ENCODE measurements around the gene MXD4. TPM values are rescaled to one million over a fixed set of nuclear protein-coding genes. Genes with fewer than 3 reads are reported as not detected.

The MXD4 gene
- total RNA-seq, 1 experiment from 2014 or later = 22.0 TPM

DNA sequence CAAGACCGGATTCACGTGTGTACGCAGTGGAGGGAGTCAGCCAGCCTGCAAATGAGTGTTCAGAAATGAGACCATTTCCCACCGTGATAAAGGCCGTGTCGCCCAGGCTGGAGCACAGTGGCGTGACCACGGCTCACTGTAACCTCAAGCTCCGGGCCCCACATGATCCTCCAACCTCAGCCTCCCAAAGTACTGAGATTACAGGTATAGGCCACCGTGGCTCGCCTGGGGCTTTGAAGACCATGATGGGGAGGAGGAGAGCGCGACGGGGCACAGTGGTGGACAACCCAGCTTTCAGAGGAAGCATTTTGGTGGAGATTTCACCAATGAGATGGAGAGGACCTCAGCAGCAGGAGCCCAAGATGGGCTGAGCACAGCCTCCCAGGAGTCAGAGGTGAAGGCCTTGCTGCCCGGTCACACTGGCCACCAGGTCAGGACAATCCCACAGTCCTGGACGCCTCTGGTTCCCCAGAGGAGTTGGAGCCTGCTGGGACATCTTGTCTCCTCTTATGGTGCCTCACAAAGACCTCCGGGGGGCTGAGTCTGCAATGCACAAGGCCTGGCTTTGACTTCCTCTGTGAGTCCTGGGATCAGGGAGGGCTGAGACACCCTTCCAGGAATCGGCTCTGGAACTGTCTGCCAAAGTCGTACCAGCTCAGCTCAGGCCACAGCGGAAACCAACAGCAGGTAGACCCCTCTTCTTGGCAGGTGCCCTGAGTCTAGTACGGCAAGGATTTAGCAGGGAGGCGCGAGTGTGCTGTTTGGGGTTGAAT, 22.4 kb upstream of the MXD4 start:
- no peak overlapping the region for H3K9ac ChIP-seq (ENCODE audit: low read length)
- no TSS peak for BruUV-seq (replicated peaks)
- H4K20me1 ChIP-seq (ENCODE audit: insufficient read depth) = no peaks in the 10 kb centered on the region
- POLR2A ChIA-PET = no interaction called here
- H2AFZ ChIP-seq (ENCODE audit: low read depth, low read length, poor library complexity, severe bottlenecking) = no peak overlapping the region
- H3K27me3 ChIP-seq (ENCODE audit: insufficient read depth, low read length) = no peaks in the 10 kb centered on the region
- ATAC-seq (no peak), DNase-seq (ENCODE audit: low read depth, low spot score) (no peak)
- H3K27ac ChIP-seq (ENCODE audit: low read depth, low read length) = no peak overlapping the region
- H3K4me1 ChIP-seq (ENCODE audit: control insufficient read depth in 1 of 2, insufficient read depth in 2 of 2, low read length in 2 of 2) = peaks cover 0 to 9% of the 10 kb centered on the region in 2 experiments; a peak in 2 of 4 replicates
- H3K36me3 ChIP-seq (ENCODE audit: control insufficient read depth in 1 of 2, insufficient read depth in 2 of 2, low read length in 2 of 2) = no peaks in the 10 kb centered on the region
- CTCF ChIA-PET = no interaction called here
- H3K79me2 ChIP-seq (ENCODE audit: insufficient read depth, low read length) = no peaks in the 10 kb centered on the region
- intact Hi-C loops (cut with micrococcal nuclease) = no loop called here
- RAD21 ChIA-PET (ENCODE audit: low non-redundant PET in 1 of 2, low total read pairs in 2 of 2, uncharacterized antibody in 2 of 2, unreplicated experiment in 2 of 2) = no interaction called here
- H3K9me2 ChIP-seq (ENCODE audit: insufficient read depth) = no peaks in the 10 kb centered on the region
- no peak overlapping the region for H3K4me3 ChIP-seq (replicated peaks in 1 of 2; ENCODE audit: low read depth in 1 of 2, low read length in 2 of 2)
- H3K4me2 ChIP-seq (ENCODE audit: low read length) = no peak overlapping the region
- TF ChIP-seq POLR2A (IDR thresholded peaks at IDR 0.05; ENCODE audit: borderline replicate concordance, extremely low read depth, insufficient read depth, insufficient read length) = no peak
- no peak for TF ChIP-seq FOSL1 (IDR thresholded peaks at IDR 0.05; ENCODE audit: low read depth)
- TF ChIP-seq ZFX (IDR thresholded peaks at IDR 0.05) = no peak
- no peak for TF ChIP-seq CBX3 (IDR thresholded peaks at IDR 0.05; ENCODE audit: low read depth)
- TF ChIP-seq, protein P1, sequence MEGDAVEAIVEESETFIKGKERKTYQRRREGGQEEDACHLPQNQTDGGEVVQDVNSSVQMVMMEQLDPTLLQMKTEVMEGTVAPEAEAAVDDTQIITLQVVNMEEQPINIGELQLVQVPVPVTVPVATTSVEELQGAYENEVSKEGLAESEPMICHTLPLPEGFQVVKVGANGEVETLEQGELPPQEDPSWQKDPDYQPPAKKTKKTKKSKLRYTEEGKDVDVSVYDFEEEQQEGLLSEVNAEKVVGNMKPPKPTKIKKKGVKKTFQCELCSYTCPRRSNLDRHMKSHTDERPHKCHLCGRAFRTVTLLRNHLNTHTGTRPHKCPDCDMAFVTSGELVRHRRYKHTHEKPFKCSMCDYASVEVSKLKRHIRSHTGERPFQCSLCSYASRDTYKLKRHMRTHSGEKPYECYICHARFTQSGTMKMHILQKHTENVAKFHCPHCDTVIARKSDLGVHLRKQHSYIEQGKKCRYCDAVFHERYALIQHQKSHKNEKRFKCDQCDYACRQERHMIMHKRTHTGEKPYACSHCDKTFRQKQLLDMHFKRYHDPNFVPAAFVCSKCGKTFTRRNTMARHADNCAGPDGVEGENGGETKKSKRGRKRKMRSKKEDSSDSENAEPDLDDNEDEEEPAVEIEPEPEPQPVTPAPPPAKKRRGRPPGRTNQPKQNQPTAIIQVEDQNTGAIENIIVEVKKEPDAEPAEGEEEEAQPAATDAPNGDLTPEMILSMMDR (IDR thresholded peaks at IDR 0.05 in 2 of 3, conservative IDR thresholded peaks at IDR 0.05 in 1 of 3; ENCODE audit: borderline replicate concordance in 1 of 3, insufficient read depth in 1 of 3, low read depth in 2 of 3, low read length in 2 of 3) = no peak
- TF ChIP-seq, protein P2, sequence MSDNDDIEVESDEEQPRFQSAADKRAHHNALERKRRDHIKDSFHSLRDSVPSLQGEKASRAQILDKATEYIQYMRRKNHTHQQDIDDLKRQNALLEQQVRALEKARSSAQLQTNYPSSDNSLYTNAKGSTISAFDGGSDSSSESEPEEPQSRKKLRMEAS (IDR thresholded peaks at IDR 0.05) = no peak
- TF ChIP-seq, protein P3, sequence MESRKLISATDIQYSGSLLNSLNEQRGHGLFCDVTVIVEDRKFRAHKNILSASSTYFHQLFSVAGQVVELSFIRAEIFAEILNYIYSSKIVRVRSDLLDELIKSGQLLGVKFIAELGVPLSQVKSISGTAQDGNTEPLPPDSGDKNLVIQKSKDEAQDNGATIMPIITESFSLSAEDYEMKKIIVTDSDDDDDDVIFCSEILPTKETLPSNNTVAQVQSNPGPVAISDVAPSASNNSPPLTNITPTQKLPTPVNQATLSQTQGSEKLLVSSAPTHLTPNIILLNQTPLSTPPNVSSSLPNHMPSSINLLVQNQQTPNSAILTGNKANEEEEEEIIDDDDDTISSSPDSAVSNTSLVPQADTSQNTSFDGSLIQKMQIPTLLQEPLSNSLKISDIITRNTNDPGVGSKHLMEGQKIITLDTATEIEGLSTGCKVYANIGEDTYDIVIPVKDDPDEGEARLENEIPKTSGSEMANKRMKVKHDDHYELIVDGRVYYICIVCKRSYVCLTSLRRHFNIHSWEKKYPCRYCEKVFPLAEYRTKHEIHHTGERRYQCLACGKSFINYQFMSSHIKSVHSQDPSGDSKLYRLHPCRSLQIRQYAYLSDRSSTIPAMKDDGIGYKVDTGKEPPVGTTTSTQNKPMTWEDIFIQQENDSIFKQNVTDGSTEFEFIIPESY (IDR thresholded peaks at IDR 0.05; ENCODE audit: extremely low read depth, insufficient replicate concordance, low read length) = no peak
- TF ChIP-seq EGR1 (IDR thresholded peaks at IDR 0.05; ENCODE audit: low read depth) = no peak
- no peak for TF ChIP-seq SP1 (IDR thresholded peaks at IDR 0.05; ENCODE audit: low read depth)
- TF ChIP-seq JUND (IDR thresholded peaks at IDR 0.05) = no peak
- TF ChIP-seq, protein P4, sequence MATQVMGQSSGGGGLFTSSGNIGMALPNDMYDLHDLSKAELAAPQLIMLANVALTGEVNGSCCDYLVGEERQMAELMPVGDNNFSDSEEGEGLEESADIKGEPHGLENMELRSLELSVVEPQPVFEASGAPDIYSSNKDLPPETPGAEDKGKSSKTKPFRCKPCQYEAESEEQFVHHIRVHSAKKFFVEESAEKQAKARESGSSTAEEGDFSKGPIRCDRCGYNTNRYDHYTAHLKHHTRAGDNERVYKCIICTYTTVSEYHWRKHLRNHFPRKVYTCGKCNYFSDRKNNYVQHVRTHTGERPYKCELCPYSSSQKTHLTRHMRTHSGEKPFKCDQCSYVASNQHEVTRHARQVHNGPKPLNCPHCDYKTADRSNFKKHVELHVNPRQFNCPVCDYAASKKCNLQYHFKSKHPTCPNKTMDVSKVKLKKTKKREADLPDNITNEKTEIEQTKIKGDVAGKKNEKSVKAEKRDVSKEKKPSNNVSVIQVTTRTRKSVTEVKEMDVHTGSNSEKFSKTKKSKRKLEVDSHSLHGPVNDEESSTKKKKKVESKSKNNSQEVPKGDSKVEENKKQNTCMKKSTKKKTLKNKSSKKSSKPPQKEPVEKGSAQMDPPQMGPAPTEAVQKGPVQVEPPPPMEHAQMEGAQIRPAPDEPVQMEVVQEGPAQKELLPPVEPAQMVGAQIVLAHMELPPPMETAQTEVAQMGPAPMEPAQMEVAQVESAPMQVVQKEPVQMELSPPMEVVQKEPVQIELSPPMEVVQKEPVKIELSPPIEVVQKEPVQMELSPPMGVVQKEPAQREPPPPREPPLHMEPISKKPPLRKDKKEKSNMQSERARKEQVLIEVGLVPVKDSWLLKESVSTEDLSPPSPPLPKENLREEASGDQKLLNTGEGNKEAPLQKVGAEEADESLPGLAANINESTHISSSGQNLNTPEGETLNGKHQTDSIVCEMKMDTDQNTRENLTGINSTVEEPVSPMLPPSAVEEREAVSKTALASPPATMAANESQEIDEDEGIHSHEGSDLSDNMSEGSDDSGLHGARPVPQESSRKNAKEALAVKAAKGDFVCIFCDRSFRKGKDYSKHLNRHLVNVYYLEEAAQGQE (IDR thresholded peaks at IDR 0.05; ENCODE audit: low read depth) = no peak
- no peaks in the 10 kb centered on the region for H3K9me3 ChIP-seq (ENCODE audit: control insufficient read depth in 1 of 2, insufficient read depth in 1 of 2, low read depth in 1 of 2, low read length in 2 of 2)
